K562 (cell line): ENCODE measurements around the gene PFN3. TPM values are rescaled to one million over a fixed set of nuclear protein-coding genes. Genes with fewer than 3 reads are reported as not detected.

ENCODE experiments used
- E2F4 ChIP-seq: sonication (generic); formaldehyde crosslinking; IDR thresholded peaks from 2 replicates; pipeline ENCODE4 v1.8.0; 2022; ENCODE audit warnings: mild to moderate bottlenecking, low read depth, missing genetic modification reagents
- FOXJ3 ChIP-seq: sonication (generic); formaldehyde crosslinking; IDR thresholded peaks from 2 replicates; pipeline ENCODE4 v1.4.0; 2020; ENCODE audit warnings: mild to moderate bottlenecking, missing genetic modification reagents
- HBP1 ChIP-seq: fragments of 450-650 bp; formaldehyde crosslinking; IDR thresholded peaks from 2 replicates; pipeline ENCODE4 v1.4.0; 2022; ENCODE audit warnings: missing genetic modification characterization
- HMGN3 ChIP-seq: IDR thresholded peaks from 2 replicates; pipeline ENCODE4 v1.6.1; 2011; ENCODE audit warnings: borderline replicate concordance, low read depth, mild to moderate bottlenecking, mixed read lengths, low read length; ENCODE audit not compliant: insufficient read length; ENCODE audit errors: extremely low read depth
- MEIS2 ChIP-seq: fragments of 450-650 bp; IDR thresholded peaks from 2 replicates; pipeline ENCODE4 v1.6.1; 2014; ENCODE audit warnings: mild to moderate bottlenecking; ENCODE audit not compliant: partially characterized antibody
- POLR2AphosphoS2 ChIP-seq: IDR thresholded peaks from 2 replicates; pipeline ENCODE4 v1.6.1; 2012; ENCODE audit warnings: low read length, improper control_type of control experiment
- POLR2B ChIP-seq: fragments of 450-650 bp; IDR thresholded peaks from 2 replicates; pipeline ENCODE4 v1.6.1; 2018; ENCODE audit warnings: low read depth; ENCODE audit not compliant: partially characterized antibody
- RBFOX2 ChIP-seq: fragments of 200-400 bp; formaldehyde crosslinking; IDR thresholded peaks from 2 replicates; pipeline ENCODE4 v1.6.1; 2017; ENCODE audit warnings: low read depth, mild to moderate bottlenecking, low read length, moderate library complexity
- RBM22 ChIP-seq: fragments of 200-400 bp; formaldehyde crosslinking; IDR thresholded peaks from 2 replicates; pipeline ENCODE4 v1.6.1; 2018; ENCODE audit warnings: low read length, low read depth; ENCODE audit not compliant: poor library complexity, severe bottlenecking
- RFX1 ChIP-seq: fragments of 450-650 bp; IDR thresholded peaks from 2 replicates; pipeline ENCODE4 v1.6.1; 2016; ENCODE audit warnings: mild to moderate bottlenecking, moderate library complexity
- RNF2 ChIP-seq: sonication (generic); IDR thresholded peaks from 2 replicates; pipeline ENCODE4 v1.6.1; 2016
- SRSF3 ChIP-seq: fragments of 200-400 bp; formaldehyde crosslinking; IDR thresholded peaks from 2 replicates; pipeline ENCODE4 v1.6.1; 2016; ENCODE audit warnings: mild to moderate bottlenecking, low read length, moderate library complexity; ENCODE audit not compliant: insufficient read depth
- TAF1 ChIP-seq: IDR thresholded peaks from 2 replicates; pipeline ENCODE4 v1.6.1; 2011; ENCODE audit warnings: mild to moderate bottlenecking, low read length, moderate library complexity; ENCODE audit not compliant: insufficient read depth, control insufficient read depth, severe bottlenecking; ENCODE audit errors: extremely low read depth
- TRIM25 ChIP-seq: fragments of 450-650 bp; IDR thresholded peaks from 2 replicates; pipeline ENCODE4 v1.7.0; 2016; ENCODE audit warnings: borderline replicate concordance
- ZBTB11 ChIP-seq, 3 experiments: fragments of 200-800 bp in 1 of 3; fragments of 250-450 bp in 1 of 3; fragments of 450-650 bp in 1 of 3; sonication (Bioruptor Pico) in 1 of 3; sonication (Bioruptor generic) in 1 of 3; formaldehyde crosslinking in 1 of 3; IDR thresholded peaks; 2 replicates each; pipeline versions ENCODE4 v1.6.1 to v1.8.0; 2016 to 2022; ENCODE audit warnings: mild to moderate bottlenecking in 2 of 3, missing genetic modification characterization in 2 of 3, missing compliant biosample characterization in 1 of 3, moderate library complexity in 1 of 3
- ZC3H8 ChIP-seq: fragments of 450-650 bp; IDR thresholded peaks from 2 replicates; pipeline ENCODE4 v1.6.1; 2017
- ZNF655 ChIP-seq: fragments of 250-450 bp; sonication (Bioruptor Pico); IDR thresholded peaks from 2 replicates; pipeline ENCODE4 v1.5.0; 2021
- polyA plus RNA-seq, 8 experiments: library from polyadenylated mRNA; depleted of rRNA in 4 of 8; stranded (reverse) in 5 of 8; unstranded in 3 of 8; fragments of >200 nt; fragmentation: Nextera tagmentation in 2 of 8; fragmentation: Illumina TruSeq in 1 of 8; extraction: Ambion mirVana in 2 of 8; extraction: Trizol in 1 of 8; gene quantifications; 2 replicates each; pipeline versions ENCODE4 v1.2.1 to v1.2.3, GENCODE V29; 2011 to 2014; ENCODE audit warnings: inconsistent platforms in 1 of 8, missing spikeins in 1 of 8
- total RNA-seq, 7 experiments: library from RNA; depleted of rRNA in 6 of 7; stranded (reverse); fragments of >200 nt in 6 of 7; fragmentation: Illumina TruSeq in 2 of 7; extraction: Trizol in 2 of 7; gene quantifications; 2 replicates each; pipeline versions ENCODE4 v1.2.1 to v1.2.3, GENCODE V29; 2011 to 2021; ENCODE audit warnings: low replicate concordance in 1 of 7

Gene PFN3
- total and polyA plus RNA-seq, 9 of the 15 experiments (the other 6 are each of a cell fraction or from before 2014, with no cell fraction given), result not detected

GRCh38 chr5:177442066-177442826, 41.8 kb upstream of the PFN3 start (continued):
- TF ChIP-seq ZBTB11 (CRISPR knock-in tag; IDR thresholded peaks at IDR 0.05) (no peak), ZC3H8 (no peak), RBFOX2 (peak; percentile 56), POLR2AphosphoS2 (0 out of 2 replicates have a peak, but pooled peaks have one; percentile 28), SRSF3 (no peak), MEIS2 (no peak), HBP1 (CRISPR knock-in tag) (no peak), POLR2B (peak; percentile 13), RNF2 (no peak), TAF1 (no peak), E2F4 (CRISPR knock-in tag) (no peak), FOXJ3 (no peak), ZNF655 (CRISPR knock-in tag) (no peak), TRIM25 (no peak), RFX1 (no peak), HMGN3 (peak; percentile 19), RBM22 (no peak)
